HepG2 (cell line): ENCODE results near the gene PCDH12.

Experiments
- FOXC1 ChIP-seq: sonication (generic); formaldehyde crosslinking; IDR thresholded peaks from 2 replicates; pipeline ENCODE4 v1.8.0; 2022; ENCODE audit warnings: mild to moderate bottlenecking, missing genetic modification reagents, borderline replicate concordance
- ZNF430 ChIP-seq: sonication (generic); formaldehyde crosslinking; IDR thresholded peaks from 2 replicates; pipeline ENCODE4 v1.9.0; 2021; ENCODE audit warnings: mild to moderate bottlenecking, missing genetic modification reagents
- TF ChIP-seq, protein P1 (sequence below): sonication (generic); formaldehyde crosslinking; IDR thresholded peaks from 2 replicates; pipeline ENCODE4 v1.4.0; 2020; ENCODE audit warnings: missing genetic modification reagents

DNA sequence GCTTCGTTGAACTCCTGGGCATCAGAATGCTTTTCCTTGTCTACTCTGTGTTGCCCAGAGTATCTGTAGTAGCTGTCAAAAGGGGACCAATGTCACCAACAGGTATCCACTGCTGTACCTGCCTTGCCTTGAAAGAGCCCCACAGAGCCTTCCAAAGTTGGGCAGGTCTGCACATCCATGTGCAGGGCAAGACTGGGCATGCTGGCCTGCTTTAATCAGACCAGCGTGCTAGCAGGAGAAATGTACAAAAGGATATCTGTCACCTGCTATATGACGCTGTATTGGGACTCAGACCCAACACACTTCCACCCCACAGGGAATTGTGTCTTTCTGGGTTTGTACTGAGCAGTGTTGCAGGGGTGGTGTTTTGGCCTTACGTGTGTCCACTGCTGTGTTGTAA lies 22.5 kb downstream of the PCDH12 start:
- TF ChIP-seq FOXC1 (CRISPR knock-in tag) (no peak), ZNF430 (no peak)
- TF ChIP-seq, protein P1, sequence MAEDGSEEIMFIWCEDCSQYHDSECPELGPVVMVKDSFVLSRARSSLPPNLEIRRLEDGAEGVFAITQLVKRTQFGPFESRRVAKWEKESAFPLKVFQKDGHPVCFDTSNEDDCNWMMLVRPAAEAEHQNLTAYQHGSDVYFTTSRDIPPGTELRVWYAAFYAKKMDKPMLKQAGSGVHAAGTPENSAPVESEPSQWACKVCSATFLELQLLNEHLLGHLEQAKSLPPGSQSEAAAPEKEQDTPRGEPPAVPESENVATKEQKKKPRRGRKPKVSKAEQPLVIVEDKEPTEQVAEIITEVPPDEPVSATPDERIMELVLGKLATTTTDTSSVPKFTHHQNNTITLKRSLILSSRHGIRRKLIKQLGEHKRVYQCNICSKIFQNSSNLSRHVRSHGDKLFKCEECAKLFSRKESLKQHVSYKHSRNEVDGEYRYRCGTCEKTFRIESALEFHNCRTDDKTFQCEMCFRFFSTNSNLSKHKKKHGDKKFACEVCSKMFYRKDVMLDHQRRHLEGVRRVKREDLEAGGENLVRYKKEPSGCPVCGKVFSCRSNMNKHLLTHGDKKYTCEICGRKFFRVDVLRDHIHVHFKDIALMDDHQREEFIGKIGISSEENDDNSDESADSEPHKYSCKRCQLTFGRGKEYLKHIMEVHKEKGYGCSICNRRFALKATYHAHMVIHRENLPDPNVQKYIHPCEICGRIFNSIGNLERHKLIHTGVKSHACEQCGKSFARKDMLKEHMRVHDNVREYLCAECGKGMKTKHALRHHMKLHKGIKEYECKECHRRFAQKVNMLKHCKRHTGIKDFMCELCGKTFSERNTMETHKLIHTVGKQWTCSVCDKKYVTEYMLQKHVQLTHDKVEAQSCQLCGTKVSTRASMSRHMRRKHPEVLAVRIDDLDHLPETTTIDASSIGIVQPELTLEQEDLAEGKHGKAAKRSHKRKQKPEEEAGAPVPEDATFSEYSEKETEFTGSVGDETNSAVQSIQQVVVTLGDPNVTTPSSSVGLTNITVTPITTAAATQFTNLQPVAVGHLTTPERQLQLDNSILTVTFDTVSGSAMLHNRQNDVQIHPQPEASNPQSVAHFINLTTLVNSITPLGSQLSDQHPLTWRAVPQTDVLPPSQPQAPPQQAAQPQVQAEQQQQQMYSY (CRISPR knock-in tag), result no peak
